ENCODE data around the gene HES4. TPM values are rescaled to one million over a fixed set of nuclear protein-coding genes. Genes with fewer than 3 reads are reported as not detected.
A peak's percentile ranks its signal among the peaks of the same experiment; 100 is the strongest.

Gene HES4
- total RNA-seq, 1 experiment from 2014 or later, result 145 TPM

DNA sequence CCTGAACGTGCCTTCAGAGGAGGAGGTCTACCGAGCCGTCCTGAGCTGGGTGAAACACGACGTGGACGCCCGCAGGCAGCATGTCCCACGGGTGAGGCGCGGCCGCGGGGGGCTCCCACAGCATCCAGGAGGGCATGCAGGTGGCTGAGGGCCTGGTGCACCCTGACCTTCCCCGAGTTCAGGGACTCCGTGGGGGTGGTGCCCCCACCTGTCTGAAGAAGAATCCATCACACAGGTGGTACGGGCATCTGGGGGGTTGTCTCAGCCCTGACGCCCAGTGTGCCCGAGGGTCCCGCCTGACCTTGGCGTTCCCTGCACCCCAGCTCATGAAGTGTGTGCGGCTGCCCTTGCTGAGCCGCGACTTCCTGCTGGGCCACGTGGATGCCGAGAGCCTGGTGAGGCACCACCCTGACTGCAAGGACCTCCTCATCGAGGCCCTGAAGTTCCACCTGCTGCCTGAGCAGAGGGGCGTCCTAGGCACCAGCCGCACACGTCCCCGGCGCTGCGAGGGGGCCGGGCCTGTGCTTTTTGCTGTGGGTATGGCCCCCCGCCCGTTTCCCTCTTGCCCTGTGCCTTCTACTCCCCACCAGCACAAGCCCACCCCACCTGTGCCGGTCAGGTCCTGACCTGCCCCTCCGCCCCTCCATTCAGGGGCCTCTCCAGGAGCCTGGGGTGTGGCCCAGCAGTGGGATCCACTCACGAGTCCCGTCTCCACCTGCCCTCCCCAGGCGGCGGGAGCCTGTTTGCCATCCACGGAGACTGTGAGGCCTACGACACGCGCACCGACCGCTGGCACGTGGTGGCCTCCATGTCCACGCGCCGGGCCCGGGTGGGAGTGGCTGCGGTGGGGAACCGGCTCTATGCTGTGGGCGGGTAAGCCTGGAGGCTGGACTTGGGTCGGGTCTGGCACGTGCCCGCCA, 37.3 kb downstream of the HES4 start:
- RAD21 ChIA-PET (ENCODE audit: low non-redundant PET in 1 of 2, low total read pairs in 2 of 2, uncharacterized antibody in 2 of 2, unreplicated experiment in 2 of 2), result no interaction called here
- Histone ChIP-seq H2AFZ (ENCODE audit: low read depth, low read length, poor library complexity, severe bottlenecking) (no peak overlapping the region), H3K36me3 (ENCODE audit: control insufficient read depth in 1 of 2, insufficient read depth in 2 of 2, low read length in 2 of 2) (peaks cover 11 to 19% of the 10 kb centered on the region in 2 experiments; a peak in 3 of 4 replicates), H3K4me1 (ENCODE audit: control insufficient read depth in 1 of 2, insufficient read depth in 2 of 2, low read length in 2 of 2) (peaks cover 20 to 38% of the 10 kb centered on the region in 2 experiments), H3K27ac (ENCODE audit: low read depth, low read length) (peak overlapping the region; percentile 18; the same call in 1 of the 2 replicates), H3K9me3 (ENCODE audit: control insufficient read depth in 1 of 2, insufficient read depth in 1 of 2, low read depth in 1 of 2, low read length in 2 of 2) (no peaks in the 10 kb centered on the region), H3K4me3 (replicated peaks in 1 of 2; ENCODE audit: low read depth in 1 of 2, low read length in 2 of 2) (no peak overlapping the region), H3K27me3 (ENCODE audit: insufficient read depth, low read length) (no peaks in the 10 kb centered on the region), H3K9ac (ENCODE audit: low read length) (no peak overlapping the region), H3K4me2 (ENCODE audit: low read length) (0 out of 2 replicates have a peak overlapping the region, but pooled peaks have one; percentile 85), H3K79me2 (ENCODE audit: insufficient read depth, low read length) (peaks cover 40% of the 10 kb centered on the region), H4K20me1 (ENCODE audit: insufficient read depth) (no peaks in the 10 kb centered on the region), H3K9me2 (ENCODE audit: insufficient read depth) (no peaks in the 10 kb centered on the region)
- TSS peak; percentile 36 for BruUV-seq (replicated peaks)
- POLR2A ChIA-PET, result no interaction called here
- intact Hi-C loops (cut with micrococcal nuclease), result loop anchor here (5.0 kb wide), 1 partner anchor 60 kb away; no protein-coding TSS in a partner anchor
- CTCF ChIA-PET, result no interaction called here
- ATAC-seq (no peak), DNase-seq (ENCODE audit: low read depth, low spot score) (no peak)
- no peak for TF ChIP-seq POLR2A (IDR thresholded peaks at IDR 0.05; ENCODE audit: borderline replicate concordance, extremely low read depth, insufficient read depth, insufficient read length)
- TF ChIP-seq EZH2phosphoT487 (IDR thresholded peaks at IDR 0.05; ENCODE audit: borderline replicate concordance), result no peak
- TF ChIP-seq JUND (IDR thresholded peaks at IDR 0.05), result no peak
- TF ChIP-seq EZH2 (IDR thresholded peaks at IDR 0.05), result no peak
- TF ChIP-seq CBX3 (IDR thresholded peaks at IDR 0.05; ENCODE audit: low read depth), result no peak
- no peak for TF ChIP-seq EGR1 (IDR thresholded peaks at IDR 0.05; ENCODE audit: low read depth)
- no peak for TF ChIP-seq POLR2AphosphoS5 (IDR thresholded peaks at IDR 0.05; ENCODE audit: low read depth, low read length)
- no peak for TF ChIP-seq FOSL1 (IDR thresholded peaks at IDR 0.05; ENCODE audit: low read depth)
- no peak for TF ChIP-seq ZBTB33 (IDR thresholded peaks at IDR 0.05; ENCODE audit: extremely low read depth, insufficient replicate concordance, low read length)
- TF ChIP-seq SP1 (IDR thresholded peaks at IDR 0.05; ENCODE audit: low read depth), result no peak
- no peak for TF ChIP-seq TCF7L2 (IDR thresholded peaks at IDR 0.05; ENCODE audit: borderline replicate concordance, extremely low read depth, insufficient read depth, insufficient read length)
- no peak for TF ChIP-seq YY1 (IDR thresholded peaks at IDR 0.05; ENCODE audit: extremely low read depth, insufficient replicate concordance, low read depth, low read length)
- TF ChIP-seq CEBPB (IDR thresholded peaks at IDR 0.05; ENCODE audit: low read depth), result no peak
- TF ChIP-seq, protein P1, sequence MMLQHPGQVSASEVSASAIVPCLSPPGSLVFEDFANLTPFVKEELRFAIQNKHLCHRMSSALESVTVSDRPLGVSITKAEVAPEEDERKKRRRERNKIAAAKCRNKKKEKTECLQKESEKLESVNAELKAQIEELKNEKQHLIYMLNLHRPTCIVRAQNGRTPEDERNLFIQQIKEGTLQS (IDR thresholded peaks at IDR 0.05), result no peak
- TF ChIP-seq ELF1 (IDR thresholded peaks at IDR 0.05; ENCODE audit: borderline replicate concordance, low read depth), result no peak
- TF ChIP-seq ZNF274 (IDR thresholded peaks at IDR 0.05; ENCODE audit: low read depth, low read length), result no peak
- no peak for TF ChIP-seq ZFX (IDR thresholded peaks at IDR 0.05)
- TF ChIP-seq SRF (IDR thresholded peaks at IDR 0.05; ENCODE audit: low read depth), result no peak

Data from HCT116 (cell line).